RWPE1 (cell line): Measurements from ENCODE around the gene ADA.
"Not testable (repeated sequence)": the region's sequence is repeated elsewhere in the genome, so short reads cannot be mapped to it uniquely, and the experiment has no call there.

Experiments used
- CTCF ChIA-PET: fragments of 350-600 bp; sonication (Branson Sonifier 250); formaldehyde crosslinking; extraction: SDS; loops from one replicate; lab custom pipeline; 2021; lab: Yijun Ruan, JAX
- POLR2A ChIA-PET: fragments of 400-600 bp; formaldehyde crosslinking; extraction: SDS; loops from one replicate; lab custom pipeline; 2020; ENCODE audit warnings: antibody characterized with exemption; ENCODE audit not compliant: low non-redundant PET; lab: Yijun Ruan, JAX
- DNase-seq: peaks from one replicate; pipeline ENCODE4 v3.0.0; 2012; ENCODE audit warnings: low spot score
- H3K27ac ChIP-seq: fragments of 450-650 bp; 2 replicates; pipeline ENCODE4 v1.5.1; 2017
- CTCF ChIP-seq: fragments of 450-650 bp; conservative IDR thresholded peaks from 2 replicates; pipeline ENCODE4 v1.5.1; 2017; ENCODE audit warnings: low read depth, mild to moderate bottlenecking

Gene ADA

GRCh38 chr20:44681796-44682566, 30.5 kb upstream of the ADA start:
- DNase-seq = no peak
- no peak for TF ChIP-seq CTCF
- ChIA-PET POLR2A (interaction anchor here (1.6 kb wide), 1 partner anchor 51 kb away, joined by 5 read pairs; no protein-coding TSS in a partner anchor), CTCF (interaction anchor here (0.6 to 6.2 kb wide), 9 partner anchors 14 to 471 kb away, joined by 3 to 184 read pairs (median 17); partner anchors contain the start of gene ADA)
- no peak overlapping the region for H3K27ac ChIP-seq

GRCh38 chr20:44678990-44679611, 27.6 kb upstream of the ADA start:
- DNase-seq = no peak
- peak overlapping the region; percentile 38; the same call in 1 of the 2 replicates for H3K27ac ChIP-seq
- TF ChIP-seq CTCF = no peak
- CTCF ChIA-PET = interaction anchor here (0.6 to 1.0 kb wide), 5 partner anchors 54 to 489 kb away, joined by 3 to 6 read pairs (median 4); no protein-coding TSS in a partner anchor
- POLR2A ChIA-PET = no interaction called here

- peak; percentile 62 for DNase-seq
- peak overlapping the region; percentile 38 for H3K27ac ChIP-seq
- CTCF ChIA-PET = interaction anchor here (0.7 to 1.0 kb wide), 4 partner anchors 57 to 488 kb away, joined by 3 to 4 read pairs (median 3); no protein-coding TSS in a partner anchor
- POLR2A ChIA-PET = no interaction called here
- TF ChIP-seq CTCF = no peak
Measured at GRCh38 chr20:44678242-44678641, 26.7 kb upstream of the ADA start.

GRCh38 chr20:44672318-44672902, 20.9 kb upstream of the ADA start:
- POLR2A ChIA-PET = not testable (repeated sequence)

GRCh38 chr20:44671541-44671940, 20.0 kb upstream of the ADA start:
- CTCF ChIA-PET = interaction anchor here (0.7 kb wide), 1 partner anchor 8 kb away, joined by 6 read pairs; no protein-coding TSS in a partner anchor

More at GRCh38 chr20:44672318-44672902, 20.9 kb upstream of the ADA start:
- not testable (repeated sequence) for H3K27ac ChIP-seq, DNase-seq
- CTCF ChIA-PET = interaction anchor here (0.6 to 0.7 kb wide), 2 partner anchors 9 to 155 kb away, joined by 3 to 6 read pairs; no protein-coding TSS in a partner anchor

GRCh38 chr20:44670851-44671250, 19.4 kb upstream of the ADA start:
- DNase-seq, H3K27ac ChIP-seq, CTCF ChIA-PET, POLR2A ChIA-PET: not testable (repeated sequence)

More at GRCh38 chr20:44671541-44671940, 20.0 kb upstream of the ADA start:
- POLR2A ChIA-PET, H3K27ac ChIP-seq, DNase-seq: not testable (repeated sequence)

GRCh38 chr20:44666066-44666465, 14.6 kb upstream of the ADA start:
- ChIA-PET POLR2A (no interaction called here), CTCF (interaction anchor here (1.1 kb wide), 1 partner anchor 17 kb away, joined by 4 read pairs; no protein-coding TSS in a partner anchor)
- no peak for DNase-seq
- no peak overlapping the region for H3K27ac ChIP-seq
- no peak for TF ChIP-seq CTCF
